NCI-H1930 (cell line): Measurements from ENCODE around the gene CPHXL2.

Experiments
- DNase-seq, 2 experiments: peaks; one replicate each; lab custom pipeline; 2025; lab: John Stamatoyannopoulos, UW

CPHXL2 gene

GRCh38 chr16:75640598-75640997 lies 36.2 kb downstream of the CPHXL2 start:
- DNase-seq, result no peak

GRCh38 chr16:75635036-75635435 lies 41.8 kb downstream of the CPHXL2 start:
- DNase-seq, result no peak

GRCh38 chr16:75632857-75633256 lies 44.0 kb downstream of the CPHXL2 start:
- DNase-seq, result peak in 1 of 2 experiments; percentile 9

- DNase-seq, result no peak
These were observed 46.8 kb downstream of the CPHXL2 start for GRCh38 chr16:75630052-75630451.

GRCh38 chr16:75629132-75629531 lies 47.7 kb downstream of the CPHXL2 start:
- no peak for DNase-seq

GRCh38 chr16:75628351-75628750 lies 48.5 kb downstream of the CPHXL2 start:
- no peak for DNase-seq

GRCh38 chr16:75627851-75628250 lies 49.0 kb downstream of the CPHXL2 start:
- no peak for DNase-seq

GRCh38 chr16:75626806-75627205 lies 50.0 kb downstream of the CPHXL2 start:
- DNase-seq, result no peak

- DNase-seq, result no peak
These were observed 51.9 kb downstream of the CPHXL2 start for GRCh38 chr16:75624921-75625334.

GRCh38 chr16:75622761-75623605 lies 53.8 kb downstream of the CPHXL2 start, which contains the start of gene ADAT1:
ADAT1 (minus strand) TSS chr16:75623281; CDS start chr16:75620799, 2,482 bp downstream.
- peak; percentile 84 to 89 for DNase-seq

- no peak for DNase-seq
These were observed 55.7 kb downstream of the CPHXL2 start for GRCh38 chr16:75621170-75621477.

GRCh38 chr16:75620326-75621169 lies 56.3 kb downstream of the CPHXL2 start:
- no peak for DNase-seq

- DNase-seq, result no peak
These were observed 58.0 kb downstream of the CPHXL2 start for GRCh38 chr16:75618780-75619179.

- DNase-seq, result no peak
These were observed 59.7 kb downstream of the CPHXL2 start for GRCh38 chr16:75617121-75617520.

- DNase-seq, result no peak
These were observed 60.2 kb downstream of the CPHXL2 start for GRCh38 chr16:75616521-75617010.

GRCh38 chr16:75615619-75616018 lies 61.2 kb downstream of the CPHXL2 start:
- DNase-seq, result no peak

- DNase-seq, result no peak
These were observed 62.5 kb downstream of the CPHXL2 start for GRCh38 chr16:75614066-75614897.
